Natural killer cell treated with Interleukin-12 subunit alpha and Interleukin-12 subunit beta and Interleukin-15 and Interleukin-18, amount 100 ng/mL, for 72 hours (primary cell): ENCODE data around the gene CCDC158. TPM values are rescaled to one million over a fixed set of nuclear protein-coding genes. Genes with fewer than 3 reads are reported as not detected.
"Not testable (repeated sequence)": the region's sequence is repeated elsewhere in the genome, so short reads cannot be mapped to it uniquely, and the experiment has no call there.

ENCODE experiments used
- ATAC-seq, 2 donors: fragments of 150-1000 bp; cut with Tn5 transposase in 1 of 2; sonication (Bioruptor Pico), chemical (Tn5 transposase) in 1 of 2; 2 replicates each; pipeline ENCODE4 v1.10.0; 2021
- DNase-seq: peaks from one replicate; pipeline ENCODE4 v3.0.0; 2022; ENCODE audit warnings: low spot score
- H3K27ac Mint-ChIP-seq, 2 donors: 1 replicate in 1 of 2; 2 replicates in 1 of 2; pipeline ENCODE4 v1.8.0; 2022; ENCODE audit warnings: mixed read lengths in 2 of 2, mild to moderate bottlenecking in 1 of 2, moderate library complexity in 1 of 2
- H3K27me3 Mint-ChIP-seq, 2 donors: 1 replicate in 1 of 2; 2 replicates in 1 of 2; pipeline ENCODE4 v1.8.0; 2022; ENCODE audit warnings: mixed read lengths in 2 of 2
- H3K36me3 Mint-ChIP-seq: one replicate; pipeline ENCODE4 v1.8.0; 2022; ENCODE audit warnings: mixed read lengths
- H3K4me1 Mint-ChIP-seq, 2 donors: 1 replicate in 1 of 2; 2 replicates in 1 of 2; pipeline ENCODE4 v1.8.0; 2022; ENCODE audit warnings: low read depth in 2 of 2, mixed read lengths in 2 of 2, mild to moderate bottlenecking in 1 of 2
- H3K4me3 Mint-ChIP-seq: one replicate; pipeline ENCODE4 v1.8.0; 2022; ENCODE audit warnings: mixed read lengths
- H3K9me3 Mint-ChIP-seq: 2 replicates; pipeline ENCODE4 v1.8.0; 2022; ENCODE audit warnings: mixed read lengths
- total RNA-seq, 2 donors: library from RNA; stranded (reverse); gene quantifications; one replicate each; pipeline ENCODE4 v1.2.3, GENCODE V29; 2022

CCDC158 gene
- total RNA-seq, 2 donors from 2014 or later: not detected

DNA sequence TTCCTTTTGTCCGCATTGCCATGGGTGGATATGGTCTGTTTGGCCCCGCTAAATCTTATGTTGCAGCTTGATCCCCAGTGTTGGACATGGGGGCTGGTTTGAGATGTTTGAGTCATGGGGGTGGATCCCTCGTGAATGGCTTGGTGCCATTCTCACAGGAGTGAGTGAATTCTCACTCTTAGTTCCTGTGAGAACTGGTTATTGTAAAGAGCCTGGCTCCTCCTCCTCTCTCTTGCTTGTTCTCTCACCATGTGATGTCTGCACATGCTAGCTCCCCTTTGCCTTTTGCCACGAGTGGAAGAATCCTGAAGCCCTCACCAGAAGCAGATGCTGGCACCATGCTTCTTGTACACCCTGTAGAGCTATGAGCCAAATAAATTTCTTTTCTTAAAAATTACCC is 137.0 kb downstream of the CCDC158 start:
- peaks cover 10 to 18% of the 10 kb centered on the region in 2 donors for H3K4me1 Mint-ChIP-seq
- DNase-seq (no peak), ATAC-seq (peak in 1 of 2 donors; percentile 74)
- H3K27me3 Mint-ChIP-seq: peaks cover 15 to 29% of the 10 kb centered on the region in 2 donors
- H3K9me3 Mint-ChIP-seq: no peaks in the 10 kb centered on the region
- peaks cover 23% of the 10 kb centered on the region for H3K36me3 Mint-ChIP-seq
- H3K4me3 Mint-ChIP-seq: no peak overlapping the region
- H3K27ac Mint-ChIP-seq: no peak overlapping the region

DNA sequence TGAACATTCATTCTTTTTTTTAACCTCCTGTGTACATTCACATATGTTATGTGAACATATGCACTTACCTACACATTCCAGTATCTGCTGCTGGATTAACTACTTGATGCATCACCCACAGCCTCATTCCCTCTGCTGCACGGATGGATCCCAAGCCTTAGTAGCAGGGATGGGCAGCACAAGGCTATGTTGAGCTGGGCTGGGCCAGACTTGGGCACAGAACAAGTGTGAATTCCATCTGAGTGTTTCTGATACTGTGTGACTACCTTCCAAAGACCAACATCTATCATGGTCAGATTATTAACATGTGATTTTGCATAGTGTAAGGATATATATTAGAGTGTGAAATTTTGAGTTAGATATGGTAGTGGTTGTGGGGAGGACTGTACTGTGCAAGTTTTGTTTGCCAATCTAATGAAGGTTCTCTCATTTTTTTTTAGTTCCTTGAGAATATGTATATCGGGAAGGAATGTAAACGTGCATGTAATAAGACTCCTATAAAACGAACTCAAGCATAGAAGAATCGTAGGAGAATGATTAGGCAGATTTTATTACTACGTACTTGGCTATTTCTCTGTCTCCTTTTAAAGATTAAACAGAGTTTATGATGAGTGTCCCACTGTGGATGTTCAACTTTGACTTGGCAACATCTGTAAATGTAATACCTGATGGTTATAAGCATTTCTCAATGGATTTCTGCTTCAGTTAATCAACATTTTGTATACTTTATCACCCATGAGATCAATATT is 137.8 kb downstream of the CCDC158 start:
- Mint-ChIP-seq H3K27me3 (peaks cover 8 to 34% of the 10 kb centered on the region in 2 donors), H3K9me3 (no peaks in the 10 kb centered on the region), H3K4me1 (peaks cover 10 to 14% of the 10 kb centered on the region in 2 donors), H3K27ac (no peak overlapping the region), H3K4me3 (no peak overlapping the region), H3K36me3 (peaks cover 17% of the 10 kb centered on the region)
- DNase-seq (no peak), ATAC-seq (no peak)

DNA sequence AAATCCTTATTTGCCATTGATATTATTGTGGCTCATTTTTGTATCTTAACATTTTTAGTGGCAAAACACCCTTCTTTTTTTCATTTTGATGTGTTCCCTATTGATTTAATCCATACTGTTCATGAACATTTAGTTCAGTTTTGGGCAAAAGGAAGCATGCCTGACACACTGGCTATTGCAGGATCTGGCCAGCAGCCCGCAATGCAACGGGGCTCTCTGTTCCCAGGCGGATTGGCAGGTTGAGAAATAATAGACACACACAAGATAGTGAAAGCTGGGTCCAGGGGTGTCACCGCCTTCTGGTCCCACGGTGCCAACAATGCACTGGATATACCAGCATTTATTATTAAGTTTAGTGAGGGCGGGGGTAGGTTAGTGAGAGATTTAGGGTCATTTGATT is 139.3 kb downstream of the CCDC158 start:
- not testable (repeated sequence) for H3K9me3 Mint-ChIP-seq, ATAC-seq, H3K36me3 Mint-ChIP-seq, DNase-seq, H3K27ac Mint-ChIP-seq, H3K4me3 Mint-ChIP-seq
- peaks cover 0 to 34% of the 10 kb centered on the region in 2 donors for H3K27me3 Mint-ChIP-seq
- peaks cover 14 to 15% of the 10 kb centered on the region in 2 donors for H3K4me1 Mint-ChIP-seq

DNA sequence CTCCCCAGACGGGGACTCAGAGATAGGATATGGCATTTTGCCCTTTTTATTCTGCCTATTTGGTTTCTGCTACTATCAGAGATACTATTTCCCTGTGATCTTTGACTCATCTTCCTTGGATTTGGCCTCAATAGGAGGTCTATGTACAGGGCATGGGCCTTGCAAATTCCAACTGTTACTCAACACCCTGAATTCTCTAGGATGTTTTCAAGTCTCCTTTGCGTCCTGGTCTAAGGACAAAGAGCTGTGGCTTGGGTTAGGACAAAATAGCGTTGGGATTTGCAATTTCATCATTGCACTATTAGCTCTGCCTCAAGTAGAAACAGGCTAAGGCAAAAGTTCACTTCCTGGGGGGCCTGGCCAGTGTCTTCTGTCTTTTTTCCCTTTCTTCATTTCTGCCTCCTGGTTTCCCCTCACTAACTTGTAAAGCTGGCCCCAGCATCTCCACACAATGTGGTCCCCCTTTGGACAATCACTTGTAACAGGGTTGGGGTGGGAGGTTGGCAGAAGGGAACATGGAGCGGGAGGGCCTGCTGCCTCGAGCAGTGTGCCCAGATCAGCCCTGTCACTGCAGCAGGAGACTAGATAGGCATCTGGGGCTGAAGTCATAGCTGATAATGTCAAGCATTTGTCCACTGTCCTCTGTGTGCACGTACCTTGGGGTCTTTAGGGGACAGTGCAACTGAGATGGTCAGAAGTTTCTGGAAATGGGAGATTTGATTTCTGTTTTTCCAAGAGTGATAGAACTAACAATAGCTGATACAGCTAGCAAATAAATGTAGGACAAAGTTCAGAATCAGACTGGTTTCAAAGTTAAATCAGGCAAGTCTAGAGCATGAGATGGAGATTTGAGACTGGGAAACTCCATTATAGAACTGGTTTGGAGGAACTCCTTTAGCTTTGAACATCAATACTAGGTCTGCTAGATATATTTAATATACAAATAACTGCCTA is 140.2 kb downstream of the CCDC158 start:
- peaks cover 22 to 23% of the 10 kb centered on the region in 2 donors for H3K4me1 Mint-ChIP-seq
- ATAC-seq (no peak), DNase-seq (no peak)
- H3K36me3 Mint-ChIP-seq: no peaks in the 10 kb centered on the region
- H3K4me3 Mint-ChIP-seq: no peak overlapping the region
- no peak overlapping the region for H3K27ac Mint-ChIP-seq
- H3K27me3 Mint-ChIP-seq: peaks cover 7 to 40% of the 10 kb centered on the region in 2 donors
- no peaks in the 10 kb centered on the region for H3K9me3 Mint-ChIP-seq

DNA sequence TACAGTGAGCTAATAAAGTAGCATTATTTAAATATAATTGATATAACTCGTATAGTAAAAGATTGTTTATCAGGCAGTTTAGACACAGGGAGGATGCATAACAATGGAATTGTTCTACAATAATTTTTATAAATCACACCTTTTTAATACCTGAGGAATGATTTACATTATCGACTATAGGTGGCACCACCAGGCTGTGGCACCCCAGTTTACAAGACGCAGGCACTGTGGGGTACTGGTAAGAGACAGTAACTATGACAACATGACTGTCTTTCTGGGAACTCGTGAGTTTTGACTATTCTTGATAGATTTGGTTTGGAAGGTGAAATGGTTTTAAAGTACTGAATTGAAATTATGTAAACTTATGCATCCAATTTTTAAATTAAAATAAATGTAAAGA is 141.5 kb downstream of the CCDC158 start:
- Mint-ChIP-seq H3K4me3 (no peak overlapping the region), H3K27me3 (peaks cover 19 to 50% of the 10 kb centered on the region in 2 donors), H3K27ac (no peak overlapping the region), H3K36me3 (no peaks in the 10 kb centered on the region), H3K4me1 (peaks cover 23 to 25% of the 10 kb centered on the region in 2 donors), H3K9me3 (no peaks in the 10 kb centered on the region)
- DNase-seq (no peak), ATAC-seq (no peak)

DNA sequence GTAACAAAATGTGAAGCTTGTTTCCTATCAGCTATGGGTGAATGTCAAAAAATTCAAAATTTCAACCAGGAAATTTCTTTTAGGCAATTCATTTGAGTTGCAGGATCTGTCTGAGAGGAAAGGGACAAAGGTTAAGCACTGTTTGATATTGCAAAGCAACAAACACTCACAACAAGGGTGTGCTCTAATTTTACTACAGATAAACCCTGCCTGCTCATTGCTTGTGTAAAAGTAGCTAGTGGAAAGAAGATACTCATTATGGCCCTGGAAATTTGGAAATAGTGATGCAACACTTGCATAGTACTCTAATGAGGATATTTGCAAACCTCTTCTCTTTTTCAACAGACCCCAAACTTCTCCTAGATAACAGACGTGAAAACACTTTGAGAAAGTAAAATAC is 142.4 kb downstream of the CCDC158 start:
- Mint-ChIP-seq H3K9me3 (no peaks in the 10 kb centered on the region), H3K4me3 (no peak overlapping the region), H3K27me3 (peaks cover 26 to 54% of the 10 kb centered on the region in 2 donors), H3K36me3 (no peaks in the 10 kb centered on the region), H3K4me1 (peaks cover 18% of the 10 kb centered on the region in 2 donors), H3K27ac (no peak overlapping the region)
- ATAC-seq (no peak), DNase-seq (no peak)

DNA sequence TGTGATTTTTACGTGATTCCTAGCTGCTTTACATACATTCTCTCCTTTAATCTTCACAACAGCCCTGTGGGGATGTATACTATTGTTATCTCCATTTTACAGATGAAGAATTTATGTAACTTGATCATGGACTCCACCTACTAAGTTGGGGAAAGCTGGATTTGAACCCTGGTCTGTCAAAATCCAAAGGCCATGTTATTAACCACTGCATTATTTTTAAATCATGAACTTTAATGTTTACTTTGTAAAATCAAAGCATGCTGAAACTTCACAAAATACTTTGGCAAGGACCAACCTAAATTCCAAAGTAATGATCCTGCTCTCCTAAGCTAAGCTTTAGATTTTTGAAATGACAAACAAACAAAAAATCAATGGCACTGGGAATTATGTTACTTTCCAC is 143.3 kb downstream of the CCDC158 start:
- peaks cover 34 to 57% of the 10 kb centered on the region in 2 donors for H3K27me3 Mint-ChIP-seq
- no peaks in the 10 kb centered on the region for H3K9me3 Mint-ChIP-seq
- H3K36me3 Mint-ChIP-seq: no peaks in the 10 kb centered on the region
- H3K4me3 Mint-ChIP-seq: no peak overlapping the region
- no peak overlapping the region for H3K27ac Mint-ChIP-seq
- ATAC-seq (no peak), DNase-seq (no peak)
- peaks cover 13 to 18% of the 10 kb centered on the region in 2 donors for H3K4me1 Mint-ChIP-seq

DNA sequence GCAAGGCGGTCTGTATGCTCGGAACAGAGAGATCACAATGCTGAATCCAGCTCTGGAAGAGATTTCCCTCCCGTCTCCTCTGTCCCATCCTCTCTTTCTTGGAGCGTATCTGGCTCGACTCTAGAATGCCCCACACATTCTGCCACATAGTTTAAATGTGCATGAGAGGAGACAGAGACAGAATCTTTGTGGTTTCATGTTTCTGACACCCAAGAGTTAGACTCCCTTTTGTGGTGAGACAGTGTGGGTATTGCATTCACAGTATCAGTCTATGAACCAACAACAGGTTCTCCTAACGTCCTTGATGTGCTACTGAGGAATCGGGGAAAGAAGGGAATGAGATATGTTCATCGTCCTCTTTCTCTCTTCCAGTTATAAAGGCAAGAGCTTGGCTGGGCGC is 144.1 kb downstream of the CCDC158 start:
- peak; percentile 77 to 92 for ATAC-seq
- Mint-ChIP-seq H3K4me1 (peaks cover 13 to 18% of the 10 kb centered on the region in 2 donors), H3K27ac (peak overlapping the region in 1 of 2 donors; percentile 18), H3K36me3 (no peaks in the 10 kb centered on the region), H3K4me3 (peak overlapping the region; percentile 36), H3K27me3 (peaks cover 34 to 57% of the 10 kb centered on the region in 2 donors), H3K9me3 (no peaks in the 10 kb centered on the region)
- DNase-seq: no peak

DNA sequence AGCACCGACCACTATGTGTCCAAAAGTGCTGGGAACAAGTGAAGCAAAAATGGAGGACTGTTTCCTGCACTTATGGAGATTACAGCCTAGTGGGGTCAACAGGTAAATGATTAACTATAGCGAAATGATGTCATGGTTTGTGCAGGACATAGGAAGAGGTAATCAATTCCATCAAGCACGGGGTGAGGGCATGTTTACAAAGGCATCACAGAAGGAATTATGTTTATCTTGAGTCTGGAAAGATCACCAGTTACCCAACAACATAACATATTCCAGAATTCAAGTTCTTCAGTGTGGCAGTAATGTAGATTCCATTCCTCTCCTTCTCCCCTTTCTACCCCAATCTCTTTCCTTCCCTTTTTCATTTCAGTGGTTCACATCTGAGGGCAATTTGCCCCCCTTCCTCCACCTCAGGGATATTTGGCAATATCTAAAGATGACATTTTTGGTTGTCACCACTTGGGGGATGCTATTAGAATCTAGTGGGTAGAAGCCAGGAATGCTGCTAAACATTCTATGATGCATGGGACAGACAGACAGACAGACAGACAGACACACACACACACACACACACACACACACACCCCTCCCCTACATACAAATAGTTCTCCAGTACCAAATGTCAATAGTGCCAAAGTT is 145.3 kb downstream of the CCDC158 start:
- H3K27me3 Mint-ChIP-seq: peaks cover 45 to 56% of the 10 kb centered on the region in 2 donors
- no peak for ATAC-seq

DNA sequence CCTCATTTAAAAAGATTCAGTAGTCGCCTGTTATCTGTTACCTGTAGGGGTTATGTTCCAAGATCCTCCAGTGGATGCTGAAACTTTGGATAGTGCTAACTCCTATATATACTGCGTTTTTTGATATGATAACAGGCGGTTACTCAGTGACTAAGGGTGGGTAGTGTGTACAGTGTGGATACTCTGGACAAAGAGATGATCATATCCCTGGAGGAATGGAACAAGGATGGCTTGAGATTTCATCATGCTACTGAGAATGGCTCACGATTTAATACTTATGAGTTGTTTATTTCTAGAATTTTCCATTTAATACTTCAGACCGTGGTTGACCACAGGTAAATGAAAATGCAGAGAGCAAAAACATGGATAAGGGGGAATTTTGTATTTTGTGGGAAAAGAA is 147.9 kb downstream of the CCDC158 start:
- no peaks in the 10 kb centered on the region for H3K36me3 Mint-ChIP-seq

More for the DNA sequence above, 145.3 kb downstream of the CCDC158 start:
- H3K36me3 Mint-ChIP-seq: no peaks in the 10 kb centered on the region
- H3K27ac Mint-ChIP-seq: peak overlapping the region in 1 of 2 donors; percentile 4
- H3K4me3 Mint-ChIP-seq: peak overlapping the region; percentile 57
- DNase-seq: no peak
- peaks cover 13 to 18% of the 10 kb centered on the region in 2 donors for H3K4me1 Mint-ChIP-seq
- no peaks in the 10 kb centered on the region for H3K9me3 Mint-ChIP-seq

DNA sequence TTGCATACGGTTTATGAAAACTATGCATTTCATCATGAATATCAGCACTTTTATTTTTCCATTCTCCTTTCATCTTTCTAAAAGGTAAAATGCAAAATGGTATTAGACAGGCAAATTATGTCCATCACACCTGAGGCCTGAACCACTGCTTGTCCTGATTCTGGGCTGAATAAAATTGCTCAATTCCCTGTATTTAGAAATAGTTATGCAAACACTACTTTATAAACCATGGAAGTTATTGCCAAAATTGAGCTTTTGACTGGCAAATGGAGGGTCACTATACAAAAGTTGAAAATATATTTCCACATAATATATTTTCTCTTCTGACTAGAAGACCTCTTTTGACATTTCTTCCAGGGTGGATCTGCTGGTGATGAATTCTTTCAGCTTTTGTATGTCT is 148.4 kb downstream of the CCDC158 start:
- no peak overlapping the region for H3K27ac Mint-ChIP-seq
- no peak overlapping the region for H3K4me3 Mint-ChIP-seq
- ATAC-seq (no peak), DNase-seq (no peak)
- no peaks in the 10 kb centered on the region for H3K36me3 Mint-ChIP-seq
- peaks cover 13 to 18% of the 10 kb centered on the region in 2 donors for H3K4me1 Mint-ChIP-seq
- H3K9me3 Mint-ChIP-seq: no peaks in the 10 kb centered on the region
- peaks cover 41 to 48% of the 10 kb centered on the region in 2 donors for H3K27me3 Mint-ChIP-seq

More for the DNA sequence above, 147.9 kb downstream of the CCDC158 start:
- H3K4me3 Mint-ChIP-seq: no peak overlapping the region
- H3K9me3 Mint-ChIP-seq: no peaks in the 10 kb centered on the region
- H3K27ac Mint-ChIP-seq: no peak overlapping the region
- H3K27me3 Mint-ChIP-seq: peaks cover 44 to 48% of the 10 kb centered on the region in 2 donors
- peaks cover 13 to 18% of the 10 kb centered on the region in 2 donors for H3K4me1 Mint-ChIP-seq
- DNase-seq: no peak
- ATAC-seq: no peak

DNA sequence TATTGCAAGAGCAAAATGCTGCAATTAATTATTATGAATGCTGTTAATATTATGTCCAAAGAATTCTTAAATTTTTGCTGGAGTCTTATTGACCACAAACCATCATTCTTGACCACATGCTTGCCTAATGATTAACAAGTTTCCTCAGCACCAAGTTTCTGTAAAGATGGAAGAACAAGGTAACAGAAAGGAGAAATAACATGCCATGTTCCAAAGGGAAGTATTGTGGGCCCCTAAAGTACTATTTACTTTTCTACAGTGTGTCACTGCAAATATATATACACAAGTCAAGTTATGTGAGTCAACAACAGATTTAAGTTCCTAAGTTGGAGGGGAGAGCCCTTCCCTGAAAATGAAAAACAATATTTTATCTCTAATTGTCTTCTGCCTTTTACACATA is 148.9 kb downstream of the CCDC158 start:
- peaks cover 12 to 16% of the 10 kb centered on the region in 2 donors for H3K4me1 Mint-ChIP-seq
- peaks cover 41 to 48% of the 10 kb centered on the region in 2 donors for H3K27me3 Mint-ChIP-seq
- no peaks in the 10 kb centered on the region for H3K9me3 Mint-ChIP-seq
- no peak for ATAC-seq
- DNase-seq: no peak
- no peak overlapping the region for H3K27ac Mint-ChIP-seq
- H3K36me3 Mint-ChIP-seq: no peaks in the 10 kb centered on the region
- H3K4me3 Mint-ChIP-seq: no peak overlapping the region

DNA sequence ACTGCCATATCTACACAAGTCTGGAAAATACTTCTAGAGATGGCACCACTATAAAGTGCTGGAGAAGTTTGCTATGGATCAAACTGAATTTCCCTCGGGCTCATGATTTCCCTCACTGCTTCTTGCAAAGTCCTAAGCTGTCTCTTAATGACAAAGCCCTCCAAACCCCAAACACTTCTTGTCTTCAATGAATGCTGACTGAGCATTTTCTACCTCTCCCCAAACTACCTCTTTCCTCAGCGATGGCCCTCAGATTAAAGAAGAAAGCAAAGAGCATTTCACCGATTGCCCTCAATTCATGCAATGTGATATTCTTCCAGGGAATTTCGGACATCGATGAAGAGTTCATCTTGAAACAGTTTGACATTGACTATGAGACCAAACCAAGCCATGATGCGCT is 149.7 kb downstream of the CCDC158 start:
- H3K27me3 Mint-ChIP-seq: peaks cover 36 to 46% of the 10 kb centered on the region in 2 donors
- no peaks in the 10 kb centered on the region for H3K36me3 Mint-ChIP-seq
- no peak for ATAC-seq
- H3K27ac Mint-ChIP-seq: no peak overlapping the region
- H3K4me1 Mint-ChIP-seq: peaks cover 5 to 7% of the 10 kb centered on the region in 2 donors
- no peak overlapping the region for H3K4me3 Mint-ChIP-seq
- H3K9me3 Mint-ChIP-seq: no peaks in the 10 kb centered on the region
- no peak for DNase-seq
